ENCODE measurements around the gene PRSS38.

Gene PRSS38

DNA sequence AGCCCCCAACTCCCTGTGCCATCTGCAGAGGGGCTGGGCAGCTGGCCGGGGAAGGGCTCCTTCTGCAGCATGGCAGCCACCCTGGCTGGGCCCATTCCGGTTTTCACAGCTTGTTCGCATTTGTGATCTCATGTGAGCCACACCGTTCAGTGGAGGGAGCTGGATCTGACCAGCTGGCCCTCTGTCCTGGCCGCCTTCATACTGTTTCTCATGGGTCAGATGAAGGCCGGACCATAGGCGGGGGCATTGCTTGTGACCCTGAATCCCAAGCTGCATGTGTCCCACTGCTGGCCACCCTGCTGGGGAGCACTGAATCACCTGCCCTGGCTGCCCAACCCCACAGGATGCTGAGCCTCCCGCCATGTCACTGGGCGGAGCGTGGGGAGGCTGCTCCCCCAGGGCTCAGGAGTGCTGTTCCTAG lies 36.4 kb upstream of the PRSS38 start:
- no peak for DNase-seq (ENCODE audit: low read depth in 2 of 2)

GRCh38 chr1:227779685-227780084 lies 35.8 kb upstream of the PRSS38 start:
- no peak for DNase-seq (ENCODE audit: low read depth in 2 of 2)

DNA sequence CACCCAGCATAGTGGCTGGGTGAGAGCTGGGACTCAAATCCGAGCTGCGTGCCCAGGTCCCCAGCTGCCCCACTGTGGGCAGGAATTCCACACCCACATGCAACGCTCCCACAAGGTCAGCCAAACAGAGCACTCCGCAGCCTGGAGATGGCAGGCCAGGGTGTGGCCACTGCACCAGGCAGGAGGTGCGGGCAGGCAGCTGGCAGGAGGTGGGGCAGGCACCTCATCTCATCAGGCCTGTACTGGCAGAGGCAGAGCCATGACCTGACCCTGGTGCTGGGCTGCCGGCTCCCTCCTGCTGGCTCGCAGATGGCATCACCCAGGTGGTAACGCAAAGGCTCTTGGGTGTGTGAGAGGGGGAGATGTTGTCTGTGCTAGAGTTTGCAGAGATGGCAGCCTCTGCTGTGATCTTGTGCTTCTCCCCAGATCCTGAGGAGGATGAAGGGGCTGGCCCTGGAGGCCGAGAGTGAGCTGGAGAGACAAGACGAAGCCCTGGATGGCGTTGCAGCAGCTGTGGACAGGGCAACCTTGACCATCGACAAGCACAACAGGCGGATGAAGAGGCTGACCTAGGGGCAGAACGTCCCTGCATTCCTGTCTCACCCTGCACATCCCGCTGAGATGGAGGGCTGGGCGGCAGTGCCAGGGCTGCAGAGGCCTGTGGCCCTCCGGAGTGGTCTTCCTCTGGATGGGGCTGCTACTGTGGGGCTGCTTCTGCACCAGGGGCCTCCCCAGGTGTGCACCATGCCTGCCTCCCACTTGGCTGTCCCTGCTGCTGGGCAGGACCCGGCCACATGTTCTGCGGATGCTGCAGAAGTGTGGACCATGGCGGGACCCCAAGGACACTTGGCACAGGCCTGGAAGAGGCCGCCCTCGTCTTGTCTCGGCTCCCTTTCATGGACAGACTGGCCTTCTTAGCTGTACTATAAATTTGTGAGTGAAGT lies 35.1 kb upstream of the PRSS38 start:
- no peak for DNase-seq (ENCODE audit: low read depth in 2 of 2)

DNA sequence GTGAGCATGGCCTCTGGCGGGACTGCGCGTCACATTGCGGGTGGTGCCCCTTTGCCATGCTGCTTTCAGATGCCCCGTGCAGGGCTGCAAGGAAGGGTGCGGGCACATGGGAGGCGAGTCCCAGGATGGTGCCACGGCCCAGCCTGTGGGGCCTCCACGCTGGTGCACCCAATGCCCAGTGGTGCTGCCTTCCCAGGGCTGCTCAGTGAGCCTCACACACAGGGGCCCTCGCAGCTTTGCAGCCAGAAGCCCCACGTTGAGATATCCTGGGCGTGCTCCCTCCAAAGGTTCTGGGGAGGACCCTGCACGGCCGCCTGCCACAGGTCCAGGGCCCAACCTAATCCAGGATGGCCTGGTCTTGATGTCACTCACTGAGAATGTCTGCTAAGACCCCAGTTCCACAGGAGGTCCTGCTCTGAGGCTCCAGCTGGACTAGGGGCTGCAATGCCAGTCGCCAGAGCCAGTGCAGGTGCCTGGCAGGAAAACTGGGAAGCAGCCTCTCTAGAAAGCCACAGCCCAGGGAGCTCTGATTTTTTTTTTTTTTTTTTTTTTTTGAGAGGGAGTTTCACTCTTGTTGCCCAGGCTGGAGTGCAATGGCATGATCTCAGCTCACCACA lies 34.1 kb upstream of the PRSS38 start:
- no peak for DNase-seq (ENCODE audit: low read depth in 2 of 2)

DNA sequence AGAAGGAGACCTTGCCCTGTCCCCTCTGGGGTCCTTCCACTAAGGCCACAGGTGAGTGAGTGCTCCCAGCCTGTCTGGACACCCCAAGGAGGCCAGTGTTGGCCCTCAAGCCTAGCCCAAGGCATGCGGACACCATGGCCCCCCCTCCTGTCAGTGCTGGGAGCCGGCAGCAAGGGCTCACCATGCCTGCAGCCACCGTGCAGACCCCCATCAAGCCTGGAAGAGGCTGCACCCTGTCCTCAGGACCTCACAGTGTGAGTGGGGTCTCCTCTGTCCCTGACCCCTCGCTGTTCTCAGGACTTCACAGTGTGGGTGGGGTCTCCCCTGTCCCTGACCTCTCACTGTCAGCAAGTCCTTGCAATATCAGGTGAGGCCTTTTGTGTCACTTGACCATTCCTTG lies 33.2 kb upstream of the PRSS38 start:
- DNase-seq (ENCODE audit: low read depth in 2 of 2) = no peak

GRCh38 chr1:227785094-227785804 lies 30.2 kb upstream of the PRSS38 start:
- no peak for DNase-seq (ENCODE audit: low read depth in 2 of 2)

DNA sequence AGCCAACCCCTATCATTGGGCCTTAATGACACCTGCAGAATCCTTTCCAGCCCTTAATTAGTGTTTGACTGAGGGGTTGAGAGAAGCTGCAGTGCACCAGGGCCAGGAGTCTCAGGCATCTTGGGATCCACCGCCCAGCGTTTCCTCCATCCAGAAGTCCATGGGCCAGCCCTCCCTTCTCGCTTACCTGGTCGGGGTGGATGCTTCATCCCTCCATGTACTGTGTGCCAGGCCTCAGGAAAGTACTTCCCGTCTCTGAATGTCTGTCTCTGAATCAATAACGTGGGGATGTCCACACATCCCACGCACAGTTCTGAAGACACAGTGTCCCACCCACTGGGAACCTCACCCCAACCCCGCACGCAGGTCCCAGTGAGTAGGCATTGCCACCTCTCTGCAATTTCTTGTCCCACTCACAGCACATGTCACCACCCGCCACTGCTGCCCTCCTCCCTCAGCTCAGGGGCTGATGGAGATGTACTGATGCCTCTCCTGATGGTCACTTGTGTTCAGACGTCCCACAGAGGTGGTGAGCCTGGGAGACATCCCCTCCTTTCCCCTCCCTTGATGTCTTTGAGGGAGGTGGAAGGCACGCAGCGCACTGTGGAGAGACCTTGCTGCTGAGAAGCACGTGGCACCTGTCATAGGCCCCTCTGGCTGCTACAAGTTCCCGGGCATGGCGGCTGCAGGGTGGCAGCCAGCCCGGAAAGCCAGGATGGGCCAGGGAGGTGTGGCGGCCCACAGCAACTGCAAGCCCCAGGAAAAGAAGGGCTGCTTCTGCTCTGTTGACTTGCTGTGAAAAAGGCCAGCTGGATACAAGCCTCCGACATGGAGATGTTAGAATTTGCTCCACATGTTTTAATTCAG lies 29.4 kb upstream of the PRSS38 start:
- DNase-seq (ENCODE audit: low read depth in 2 of 2) = no peak

DNA sequence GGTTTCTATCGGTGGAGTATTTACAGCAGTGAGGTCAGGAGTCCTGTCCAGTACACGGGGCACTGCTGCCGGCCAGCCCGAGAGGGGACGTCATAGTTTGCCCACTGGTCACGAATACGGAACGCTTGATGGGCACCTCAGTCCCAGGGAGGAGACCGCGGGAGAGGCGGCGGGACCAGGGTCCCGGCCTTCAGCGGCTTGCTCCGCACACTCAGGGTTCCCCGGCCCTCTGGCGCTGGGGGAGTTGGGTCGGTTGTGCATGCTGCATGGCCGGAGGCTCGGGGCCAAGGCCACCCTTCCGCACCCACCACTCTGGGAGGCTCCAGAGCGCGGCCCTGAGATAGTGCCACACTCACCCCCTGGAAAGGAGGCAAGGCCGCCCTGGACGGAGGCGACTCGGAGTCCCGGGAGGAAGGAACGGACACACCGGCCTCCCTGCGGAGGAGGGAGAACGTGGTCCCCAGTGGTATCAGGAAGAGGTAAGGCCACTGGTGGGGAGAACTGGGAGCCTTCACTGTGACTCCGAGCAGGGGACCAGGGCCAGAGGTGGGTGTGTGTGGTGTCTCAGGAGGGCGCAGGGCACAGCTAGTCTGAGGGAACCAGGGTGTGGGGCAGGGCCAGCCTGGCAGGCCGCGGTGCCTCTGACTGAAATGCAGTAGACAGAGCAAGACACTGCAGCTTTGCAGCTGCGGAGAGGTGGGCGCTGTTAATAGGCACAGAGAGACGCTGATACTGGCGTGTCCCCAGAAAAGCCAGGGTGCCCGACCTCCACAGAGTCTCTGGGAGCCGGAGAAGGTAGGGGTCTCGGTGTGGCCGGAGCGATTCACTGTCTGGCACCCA lies 28.6 kb upstream of the PRSS38 start:
- DNase-seq (ENCODE audit: low read depth in 2 of 2) = no peak

DNA sequence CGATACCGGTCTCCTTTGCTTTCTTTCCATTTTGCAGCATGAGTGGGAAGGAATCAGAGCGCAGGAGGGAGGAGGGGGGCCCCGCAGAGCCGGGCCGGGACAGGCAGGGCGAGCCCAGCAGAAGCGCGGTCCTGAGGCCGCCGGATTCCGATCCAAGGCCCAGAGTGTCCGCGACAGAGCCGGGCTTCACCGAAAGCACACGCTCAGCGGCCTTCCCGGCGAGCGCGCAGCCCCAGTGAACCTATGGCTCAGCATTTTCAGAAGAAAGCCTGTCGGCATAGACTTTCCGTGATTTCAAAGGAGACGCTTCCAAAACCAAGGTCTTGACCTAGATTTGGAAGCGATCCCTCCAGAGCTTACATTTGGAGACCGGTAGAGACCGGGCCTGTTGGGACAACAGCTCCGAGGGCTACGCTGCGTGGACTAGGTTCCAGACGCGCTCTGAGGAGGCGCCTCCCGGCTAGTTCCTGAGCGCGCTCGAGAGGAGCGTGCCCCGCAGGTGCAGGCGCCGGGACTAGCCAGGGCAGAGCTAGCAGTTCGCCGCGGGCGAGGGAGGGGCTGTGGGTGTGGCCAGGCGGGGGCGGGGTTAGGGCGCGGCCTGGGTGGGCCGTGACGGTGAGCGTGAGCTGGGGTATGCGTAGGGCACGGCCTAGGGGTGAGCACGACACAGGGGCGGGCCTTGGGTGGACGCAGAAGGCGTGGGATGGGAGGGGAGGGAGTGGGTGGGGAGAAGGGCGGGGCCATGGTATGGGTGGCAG lies 27.8 kb upstream of the PRSS38 start:
- peak; percentile 88 to 89 for DNase-seq (ENCODE audit: low read depth in 2 of 2)

- DNase-seq (ENCODE audit: low read depth in 2 of 2) = no peak
These were observed 27.0 kb upstream of the PRSS38 start for GRCh38 chr1:227788271-227789083.

- no peak for DNase-seq (ENCODE audit: low read depth in 2 of 2)
These were observed 26.1 kb upstream of the PRSS38 start for GRCh38 chr1:227789084-227790033.

DNA sequence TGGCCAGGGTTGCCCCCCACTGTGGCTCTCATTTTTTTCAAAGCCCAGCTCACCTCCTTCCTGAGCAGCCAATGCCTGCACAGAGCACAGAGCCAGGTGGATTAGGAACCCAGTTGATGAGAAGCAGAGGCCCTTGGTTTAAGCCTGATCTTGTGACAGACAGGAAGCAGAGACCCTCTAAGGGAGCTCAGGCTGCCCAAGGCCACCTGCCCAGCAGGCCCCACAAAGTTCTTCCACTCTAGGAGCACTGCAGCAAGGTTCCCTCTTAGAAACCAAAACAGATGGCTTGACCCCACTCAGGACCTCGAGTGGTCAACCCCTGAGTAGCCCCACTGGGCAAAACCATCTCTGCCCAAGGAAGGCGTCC lies 25.5 kb upstream of the PRSS38 start:
- DNase-seq (ENCODE audit: low read depth in 2 of 2) = no peak

DNA sequence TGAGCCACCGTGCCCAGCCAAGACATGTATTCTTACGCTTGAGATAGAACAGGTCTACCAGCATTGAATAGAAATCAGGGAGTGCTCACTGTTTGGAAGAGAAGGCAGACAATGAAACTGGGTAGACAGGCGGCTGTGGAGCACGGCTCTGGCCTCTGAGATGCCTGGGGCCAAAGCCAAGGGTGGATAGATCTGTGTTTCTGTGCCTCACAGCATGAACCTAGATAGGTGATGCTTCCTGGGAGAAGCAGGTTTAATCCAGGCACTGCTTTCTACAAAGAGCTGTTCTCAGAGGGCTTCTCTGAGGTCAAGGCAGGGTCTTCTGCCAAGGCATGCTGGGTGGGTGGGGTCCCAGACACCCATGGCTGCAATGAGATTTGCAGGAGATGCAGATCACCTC lies 24.6 kb upstream of the PRSS38 start:
- DNase-seq (ENCODE audit: low read depth in 2 of 2) = no peak

DNA sequence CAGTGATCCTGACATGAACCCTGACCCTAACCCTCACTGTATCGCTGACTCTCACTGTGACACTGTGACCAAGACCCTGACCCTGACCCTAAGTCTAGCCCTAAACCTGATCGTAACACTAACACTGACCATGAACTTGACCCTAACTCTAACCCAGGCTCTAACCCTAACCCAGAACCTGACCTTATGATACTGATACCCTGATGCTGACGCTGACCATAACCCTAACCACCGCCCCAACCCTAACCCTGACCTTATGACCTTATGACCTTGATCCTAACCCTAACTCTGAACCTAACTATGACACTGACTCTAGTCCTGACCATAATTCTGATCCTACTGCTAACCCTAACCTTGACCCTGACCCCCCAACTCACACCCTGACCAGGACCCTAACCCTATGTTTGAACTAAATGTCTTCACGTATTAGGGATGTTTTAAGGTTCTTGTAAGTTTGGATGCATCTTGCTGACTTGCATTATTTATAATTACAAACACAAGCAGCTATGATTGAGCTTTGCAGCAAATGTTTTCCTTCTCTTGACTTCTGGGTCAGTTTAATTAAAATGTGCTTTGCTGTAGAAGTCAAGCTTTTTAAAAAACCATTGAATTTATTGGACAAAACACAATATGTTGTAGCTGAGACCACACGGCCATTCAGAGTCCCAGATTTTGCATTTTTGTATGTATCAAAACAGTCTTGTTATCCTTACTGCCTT lies 23.9 kb upstream of the PRSS38 start:
- DNase-seq (ENCODE audit: low read depth in 2 of 2) = no peak

DNA sequence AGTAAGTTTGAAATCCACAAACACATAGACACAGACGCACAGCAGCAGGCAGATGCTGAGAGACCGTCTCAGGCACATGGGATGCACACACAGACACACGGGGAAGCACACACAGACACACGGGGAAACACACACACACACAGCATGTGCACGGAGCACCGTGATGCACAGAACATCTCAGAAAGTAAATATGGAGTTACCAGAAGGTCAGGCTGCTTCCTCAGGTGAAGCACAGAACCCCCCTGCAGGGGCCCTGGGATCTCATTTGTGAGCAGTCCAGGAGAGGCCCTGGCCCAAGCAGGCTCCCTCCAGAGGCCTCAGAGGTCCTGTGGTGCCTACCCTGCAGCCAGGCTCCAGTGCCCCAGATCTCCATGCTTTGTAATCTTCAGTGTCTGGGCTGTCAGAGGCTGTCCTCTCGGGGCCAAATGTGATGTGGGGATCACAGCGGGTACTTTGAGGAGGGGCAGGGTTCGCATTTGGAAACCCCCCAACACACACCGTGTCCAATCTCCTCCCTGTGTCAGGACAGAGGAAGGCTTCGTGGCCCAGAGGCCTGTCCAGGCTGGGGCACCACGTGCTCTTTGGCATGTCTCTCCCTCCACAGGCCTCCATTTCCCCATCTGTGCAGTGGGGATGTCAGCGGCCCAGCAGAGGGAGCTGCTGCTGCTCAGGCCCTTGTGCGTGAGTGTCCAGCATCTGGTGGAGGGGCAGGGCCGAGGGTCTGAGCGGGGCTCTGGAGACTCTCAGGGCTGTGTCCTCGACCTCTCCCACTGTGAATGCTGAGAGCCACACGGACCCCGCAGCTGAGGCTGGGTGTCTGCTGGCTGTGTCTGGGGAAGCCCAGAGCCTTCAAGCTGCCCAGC lies 23.0 kb upstream of the PRSS38 start:
- no peak for DNase-seq (ENCODE audit: low read depth in 2 of 2)
